ENCODE measurements around the gene PCDHB9.
"Not testable (repeated sequence)": the region's sequence is repeated elsewhere in the genome, so short reads cannot be mapped to it uniquely, and the experiment has no call there.

- not testable (repeated sequence) for TF ChIP-seq ZC3H10 (CRISPR knock-in tag; IDR thresholded peaks at IDR 0.05); RARB (CRISPR knock-in tag; IDR thresholded peaks at IDR 0.05); ARNTL (CRISPR knock-in tag; IDR thresholded peaks at IDR 0.05; ENCODE audit: borderline replicate concordance, low read depth); ZNF565 (CRISPR knock-in tag; conservative IDR thresholded peaks at IDR 0.05; ENCODE audit: low read depth); OSR1 (CRISPR knock-in tag; IDR thresholded peaks at IDR 0.05)
- TF ChIP-seq, protein P1, sequence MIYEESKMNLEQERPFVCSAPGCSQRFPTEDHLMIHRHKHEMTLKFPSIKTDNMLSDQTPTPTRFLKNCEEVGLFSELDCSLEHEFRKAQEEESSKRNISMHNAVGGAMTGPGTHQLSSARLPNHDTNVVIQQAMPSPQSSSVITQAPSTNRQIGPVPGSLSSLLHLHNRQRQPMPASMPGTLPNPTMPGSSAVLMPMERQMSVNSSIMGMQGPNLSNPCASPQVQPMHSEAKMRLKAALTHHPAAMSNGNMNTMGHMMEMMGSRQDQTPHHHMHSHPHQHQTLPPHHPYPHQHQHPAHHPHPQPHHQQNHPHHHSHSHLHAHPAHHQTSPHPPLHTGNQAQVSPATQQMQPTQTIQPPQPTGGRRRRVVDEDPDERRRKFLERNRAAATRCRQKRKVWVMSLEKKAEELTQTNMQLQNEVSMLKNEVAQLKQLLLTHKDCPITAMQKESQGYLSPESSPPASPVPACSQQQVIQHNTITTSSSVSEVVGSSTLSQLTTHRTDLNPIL (CRISPR knock-in tag; IDR thresholded peaks at IDR 0.05; ENCODE audit: low read depth), result not testable (repeated sequence)
These were observed 9.3 kb upstream of the PCDHB9 start, which contains the start of gene PCDHB8 for GRCh38 chr5:141177577-141178191.
